Heart right ventricle (tissue), 16 donors: Measurements from ENCODE around the gene HDAC1. TPM values are rescaled to one million over a fixed set of nuclear protein-coding genes. Genes with fewer than 3 reads are reported as not detected.

Source experiments
- ATAC-seq, 8 donors: fragments of 200-7000 bp; cut with Tn5 transposase; one replicate each; pipeline ENCODE4 v1.9.1; 2020; ENCODE audit warnings: mild to moderate bottlenecking in 8 of 8, moderate library complexity in 8 of 8, moderate number of reproducible peaks in 1 of 8
- DNase-seq, 2 donors: peaks; one replicate each; pipeline ENCODE4 v3.0.0-alpha.2; 2020
- H3K27ac ChIP-seq, 10 donors: fragments of 200-600 bp; sonication (generic) in 2 of 10; one replicate each; pipeline versions ENCODE4 v1.5.0 to v1.8.0; 2020 to 2022; ENCODE audit warnings: mild to moderate bottlenecking in 3 of 10
- H3K27me3 ChIP-seq, 7 donors: fragments of 200-600 bp; one replicate each; pipeline ENCODE4 v1.8.0; 2021 to 2022; ENCODE audit warnings: mild to moderate bottlenecking in 2 of 7
- H3K36me3 ChIP-seq, 9 donors: fragments of 200-600 bp; sonication (generic) in 1 of 9; one replicate each; pipeline versions ENCODE4 v1.5.0 to v1.8.0; 2020 to 2022; ENCODE audit warnings: mild to moderate bottlenecking in 2 of 9
- H3K4me1 ChIP-seq, 9 donors: fragments of 200-600 bp; sonication (generic) in 1 of 9; one replicate each; pipeline versions ENCODE4 v1.5.0 to v1.8.0; 2020 to 2022; ENCODE audit warnings: mild to moderate bottlenecking in 4 of 9
- H3K4me3 ChIP-seq, 10 donors: fragments of 200-600 bp; sonication (generic) in 2 of 10; one replicate each; pipeline versions ENCODE4 v1.5.0 to v1.8.0; 2020 to 2022; ENCODE audit warnings: mild to moderate bottlenecking in 7 of 10, moderate library complexity in 2 of 10
- H3K9me3 ChIP-seq, 11 donors: fragments of 200-600 bp in 10 of 11; sonication (generic) in 2 of 11; one replicate each; pipeline versions ENCODE4 v1.5.0 to v1.8.0; 2013 to 2022; ENCODE audit warnings: mild to moderate bottlenecking in 2 of 11, control low read depth in 1 of 11, moderate library complexity in 1 of 11
- WGBS, 2 donors: extraction: QIAGEN DNeasy Blood & Tissue Kit; methylation state at CpG; one replicate each; pipeline ENCODE4 v1.1.7; 2013; ENCODE audit warnings: inconsistent platforms in 1 of 2; 5-methylcytosine and 5-hydroxymethylcytosine counted together
- intact Hi-C, 10 donors: fragments of 100-400 bp; cut with DNase I; formaldehyde crosslinking; loops; one replicate each; pipeline versions ENCODE4 v1.11.1 to v1.14.2; 2022
- polyA plus RNA-seq, 2 donors: library from polyadenylated mRNA; stranded (reverse); fragments of 200-250 nt; gene quantifications; one replicate each; pipeline ENCODE4 v1.2.3, GENCODE V29; 2013
- total RNA-seq, 10 donors: library from RNA; stranded (reverse); fragmentation: NEBNext Ultra II Directional in 3 of 10; extraction: Animal tissue kit (Norgen Biotek cat#: 25700) in 3 of 10; gene quantifications; one replicate each; pipeline versions ENCODE4 v1.2.1 to v1.2.4, GENCODE V29; 2021 to 2023
- TF ChIP-seq, protein P1 (sequence below), 9 donors: fragments of 200-600 bp; sonication (generic) in 2 of 9; IDR thresholded peaks; one replicate each; pipeline versions ENCODE4 v1.5.0 to v1.8.0; 2021 to 2022; ENCODE audit warnings: antibody characterized with exemption in 9 of 9, mild to moderate bottlenecking in 5 of 9, moderate library complexity in 1 of 9
- donor health status: Arrhythmogenic right ventricular cardiomyopathy.
- donor health status: ischemic (EF 13 %, LVEDD 7.1; RV severe dilation, severe dysfunction).
- donor health status: healthy with polysubstance abuse.
- donor health status: DM: no; HTN: yes; CAD: no.
- donor health status: DM: no; HTN: no; CAD: no.
- donor health status: ischemic (EF 25% LVEDD 6.9; RV normal size, moderate dysfunction).
- donor health status: ischemic (EF 25% LVEDD 5.7; RV mildly dilated, moderate dysfunction).
- donor health status: healthy.
- donor health status: DM: yes; HTN: yes; CAD: no.
- donor health status: Ischemic cardiomyopathy.
- donor health status: ischemic (EF 35%, LVEDD 5.7; RV mildly dilated, moderate dysfunction).
- donor health status: nonischemic (EF 11% LVEDD 7.7; RV severe dilation, severe dysfunction).
- donor health status: DM: yes; HTN: yes; CAD: no.
- donor health status: PGD.
- donor health status: ischemic (EF 29% LVEDD 5.4; RV normal size, mild dysfunction).
- donor health status: nonischemic (EF 23%, LVEDD 6.1; RV moderate dilation, normal function).

HDAC1 gene
- total and polyA plus RNA-seq, 12 donors = 27.5 to 43.5 (median 33.0) TPM

DNA sequence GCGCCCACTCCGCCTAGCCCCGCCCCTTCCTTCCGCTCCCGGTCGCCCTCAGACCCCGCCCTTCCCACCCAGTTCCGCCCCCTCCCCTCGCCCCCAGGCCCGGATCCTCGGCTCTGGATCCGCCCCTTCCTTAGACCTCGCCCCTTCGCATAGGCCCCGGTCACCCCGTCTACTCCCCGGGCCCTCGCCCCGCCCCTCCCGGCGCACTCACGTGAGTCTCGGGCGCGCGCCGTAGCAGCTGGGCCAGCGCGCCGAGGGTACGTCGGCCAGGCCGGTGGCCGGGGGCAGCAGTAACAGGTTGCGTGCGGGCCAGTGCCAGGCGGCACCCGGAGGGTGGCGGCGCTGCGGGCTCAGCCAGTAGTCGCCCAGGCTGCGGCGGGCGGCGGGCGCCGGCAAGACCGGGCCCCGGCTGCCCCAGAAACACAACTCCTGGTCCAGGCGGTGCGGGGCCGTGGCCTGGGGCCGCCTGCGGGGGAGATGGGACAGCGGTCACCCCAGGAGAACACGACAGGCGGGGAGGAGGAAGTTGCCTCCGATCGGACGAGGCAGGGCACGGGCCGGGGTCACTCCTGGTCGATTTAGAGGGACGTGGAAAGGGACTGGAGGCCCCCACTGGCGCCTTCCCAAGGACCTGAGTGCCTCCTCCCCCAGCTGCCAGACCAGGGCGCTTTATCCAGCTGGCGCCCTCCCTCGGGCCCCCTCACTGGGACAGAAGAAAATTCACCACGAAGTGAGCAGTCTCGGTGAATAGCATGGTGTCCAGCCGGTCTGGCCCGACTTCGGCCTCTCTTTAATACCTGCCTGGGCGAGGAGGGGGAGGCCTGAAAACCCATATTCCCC is 59.7 kb downstream of the HDAC1 start:
- intact Hi-C loops = loop anchor here in 1 of 10 donors (5.0 kb wide), 1 partner anchor 41 kb away; the partner anchor contains the start of gene BSDC1
- TF ChIP-seq, protein P1, sequence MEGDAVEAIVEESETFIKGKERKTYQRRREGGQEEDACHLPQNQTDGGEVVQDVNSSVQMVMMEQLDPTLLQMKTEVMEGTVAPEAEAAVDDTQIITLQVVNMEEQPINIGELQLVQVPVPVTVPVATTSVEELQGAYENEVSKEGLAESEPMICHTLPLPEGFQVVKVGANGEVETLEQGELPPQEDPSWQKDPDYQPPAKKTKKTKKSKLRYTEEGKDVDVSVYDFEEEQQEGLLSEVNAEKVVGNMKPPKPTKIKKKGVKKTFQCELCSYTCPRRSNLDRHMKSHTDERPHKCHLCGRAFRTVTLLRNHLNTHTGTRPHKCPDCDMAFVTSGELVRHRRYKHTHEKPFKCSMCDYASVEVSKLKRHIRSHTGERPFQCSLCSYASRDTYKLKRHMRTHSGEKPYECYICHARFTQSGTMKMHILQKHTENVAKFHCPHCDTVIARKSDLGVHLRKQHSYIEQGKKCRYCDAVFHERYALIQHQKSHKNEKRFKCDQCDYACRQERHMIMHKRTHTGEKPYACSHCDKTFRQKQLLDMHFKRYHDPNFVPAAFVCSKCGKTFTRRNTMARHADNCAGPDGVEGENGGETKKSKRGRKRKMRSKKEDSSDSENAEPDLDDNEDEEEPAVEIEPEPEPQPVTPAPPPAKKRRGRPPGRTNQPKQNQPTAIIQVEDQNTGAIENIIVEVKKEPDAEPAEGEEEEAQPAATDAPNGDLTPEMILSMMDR (IDR thresholded peaks at IDR 0.05) = peak in 1 of 9 donors; percentile 5
- H3K4me1 ChIP-seq = peaks cover 11 to 64% (median 54%) of the 10 kb centered on the region in 9 donors

DNA sequence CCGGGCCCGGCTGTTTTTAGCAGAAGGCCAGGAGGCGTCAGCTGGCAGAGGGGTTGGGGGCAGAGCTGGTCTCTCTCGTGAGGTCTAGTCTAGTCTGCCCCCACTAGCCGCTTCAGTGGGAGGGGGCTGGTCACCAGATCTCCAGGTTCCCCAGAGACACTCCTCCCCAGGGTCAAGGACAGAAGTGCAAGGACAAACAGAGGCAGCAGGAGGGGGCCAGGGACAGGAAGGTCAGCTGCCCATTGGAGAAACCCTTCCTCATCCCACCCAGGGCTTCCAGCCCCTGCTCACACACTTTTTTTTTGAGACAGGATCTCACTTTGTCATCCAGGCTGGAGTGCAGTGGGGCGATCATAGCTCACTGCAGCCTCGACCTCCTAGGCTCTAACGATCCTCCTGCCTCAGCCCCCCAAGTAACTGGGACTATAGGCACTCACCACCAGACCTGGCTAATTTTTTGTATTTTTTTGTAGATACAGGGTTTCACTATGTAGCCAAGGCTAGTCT is 60.4 kb downstream of the HDAC1 start:
- H3K36me3 ChIP-seq = peaks cover 0 to 4% (median 0%) of the 10 kb centered on the region in 9 donors
- ATAC-seq (peak in 1 of 8 donors; percentile 3), DNase-seq (no peak)
- H3K4me3 ChIP-seq = peak overlapping the region; percentile 57 to 84 (median 75)
- H3K4me1 ChIP-seq = peaks cover 11 to 64% (median 54%) of the 10 kb centered on the region in 9 donors
- H3K27ac ChIP-seq = peak overlapping the region; percentile 85 to 98 (median 95)
- no peaks in the 10 kb centered on the region for H3K27me3 ChIP-seq
- TF ChIP-seq, protein P1 (IDR thresholded peaks at IDR 0.05) = peak in 1 of 9 donors; percentile 0
- intact Hi-C loops = loop anchor here in 1 of 10 donors (5.0 kb wide), 1 partner anchor 40 kb away; the partner anchor contains the start of gene BSDC1
- 32 to 42% methylated on average over 8 of the region's 8 CpGs for WGBS, 2 donors
- H3K9me3 ChIP-seq = no peaks in the 10 kb centered on the region

More for the DNA sequence above, 59.7 kb downstream of the HDAC1 start:
- DNase-seq = peak; percentile 94 to 96
- H3K9me3 ChIP-seq = no peaks in the 10 kb centered on the region
- peak; percentile 90 to 95 (median 92) for ATAC-seq
- WGBS, 2 donors = 1% methylated on average over 72 to 75 of the region's 75 CpGs
- H3K36me3 ChIP-seq = peaks cover 0 to 4% (median 0%) of the 10 kb centered on the region in 9 donors
- peaks cover 0 to 3% (median 0%) of the 10 kb centered on the region in 7 donors for H3K27me3 ChIP-seq
- H3K27ac ChIP-seq = peak overlapping the region; percentile 85 to 98 (median 95)
- H3K4me3 ChIP-seq = peak overlapping the region; percentile 57 to 84 (median 75)

DNA sequence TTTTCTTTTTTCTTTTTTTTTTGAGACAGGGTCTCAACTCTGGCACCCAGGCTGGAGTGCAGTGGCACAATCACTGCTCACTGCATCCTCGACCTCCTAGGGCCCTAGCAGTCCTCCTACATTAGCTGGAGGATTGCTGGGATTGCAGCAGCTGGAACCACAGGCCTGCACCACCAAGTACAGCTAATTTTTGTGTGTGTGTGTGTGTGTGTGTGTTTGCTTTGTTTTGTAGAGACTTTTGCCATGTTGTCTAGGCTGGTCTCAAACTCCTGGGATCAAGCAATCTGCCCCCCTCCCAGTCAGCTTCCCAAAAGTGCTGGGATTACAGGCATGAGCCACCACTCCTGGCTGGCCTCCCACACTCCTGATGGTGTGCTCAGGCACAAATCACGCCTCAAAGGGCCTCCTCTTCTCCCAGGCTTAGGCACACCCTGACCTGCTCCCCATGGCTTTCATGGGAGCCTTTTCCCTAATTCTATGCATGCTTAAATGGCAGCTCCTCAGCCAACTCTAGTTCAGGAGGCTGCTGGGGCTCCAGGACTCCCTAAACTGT is 61.0 kb downstream of the HDAC1 start:
- Histone ChIP-seq H3K27ac (peak overlapping the region in 9 of 10 donors; percentile 91 to 98 (median 95)), H3K9me3 (no peaks in the 10 kb centered on the region), H3K27me3 (no peaks in the 10 kb centered on the region), H3K4me1 (peaks cover 11 to 63% (median 54%) of the 10 kb centered on the region in 9 donors), H3K4me3 (peak overlapping the region in 5 of 10 donors; percentile 63 to 84 (median 79)), H3K36me3 (peaks cover 0 to 4% (median 0%) of the 10 kb centered on the region in 9 donors)
- TF ChIP-seq, protein P1 (IDR thresholded peaks at IDR 0.05) = no peak
- 71 to 79% methylated on average over 2 of the region's 2 CpGs for WGBS, 2 donors
- DNase-seq = no peak
- no peak for ATAC-seq
- intact Hi-C loops = loop anchor here in 1 of 10 donors (5.0 kb wide), 1 partner anchor 39 kb away; the partner anchor contains the start of gene BSDC1

DNA sequence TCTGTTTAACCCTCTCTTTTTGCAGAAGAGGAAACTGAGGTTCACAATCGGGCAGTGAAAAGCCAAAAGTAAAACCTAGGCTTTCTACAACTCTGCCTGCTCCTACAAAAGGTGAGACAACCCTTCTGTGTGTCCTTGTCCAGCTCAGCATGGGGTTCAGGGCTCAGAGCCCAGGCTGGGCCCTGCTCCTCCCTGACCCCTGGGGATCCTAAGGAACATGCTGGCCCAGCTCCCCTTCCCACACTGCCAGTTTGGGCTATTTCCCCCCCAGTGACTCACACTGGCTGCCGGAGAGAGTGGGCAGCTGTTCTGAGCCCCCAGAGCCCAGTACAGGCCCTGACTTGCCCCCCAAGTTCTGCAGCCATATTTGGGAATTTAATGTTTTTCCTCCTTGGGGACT is 61.5 kb downstream of the HDAC1 start:
- TF ChIP-seq, protein P1 (IDR thresholded peaks at IDR 0.05) = no peak
- Histone ChIP-seq H3K4me1 (peaks cover 11 to 60% (median 54%) of the 10 kb centered on the region in 9 donors), H3K9me3 (no peaks in the 10 kb centered on the region), H3K36me3 (peaks cover 0 to 4% (median 0%) of the 10 kb centered on the region in 9 donors), H3K27ac (peak overlapping the region in 9 of 10 donors; percentile 57 to 98 (median 95)), H3K27me3 (no peaks in the 10 kb centered on the region), H3K4me3 (no peak overlapping the region)
- 50 to 62% methylated on average over 2 of the region's 2 CpGs for WGBS, 2 donors
- DNase-seq (no peak), ATAC-seq (peak in 1 of 8 donors; percentile 6)
- intact Hi-C loops = loop anchor here in 1 of 10 donors (5.0 kb wide), 1 partner anchor 39 kb away; the partner anchor contains the start of gene BSDC1
